ENCODE results near the gene TLK2.

Gene TLK2

GRCh38 chr17:62565817-62566216 lies 87.2 kb downstream of the TLK2 start:
- H3K27me3 ChIP-seq (ENCODE audit: insufficient read depth, low read depth, severe bottlenecking), result no peaks in the 10 kb centered on the region
- no peaks in the 10 kb centered on the region for H3K9me3 ChIP-seq (ENCODE audit: severe bottlenecking)
- no peak overlapping the region for H3K27ac ChIP-seq
- no peak overlapping the region for H3K4me3 ChIP-seq (ENCODE audit: low read depth, low read length)
- TF ChIP-seq CTCF (IDR thresholded peaks at IDR 0.05; ENCODE audit: low read depth, low read length), result no peak
- no peak for DNase-seq
- H3K36me3 ChIP-seq, result peaks cover 69% of the 10 kb centered on the region

GRCh38 chr17:62566996-62567578 lies 88.5 kb downstream of the TLK2 start:
- Histone ChIP-seq H3K36me3 (peaks cover 59% of the 10 kb centered on the region), H3K27ac (no peak overlapping the region), H3K9me3 (ENCODE audit: severe bottlenecking) (no peaks in the 10 kb centered on the region), H3K4me3 (ENCODE audit: low read depth, low read length) (no peak overlapping the region), H3K27me3 (ENCODE audit: insufficient read depth, low read depth, severe bottlenecking) (no peaks in the 10 kb centered on the region)
- TF ChIP-seq CTCF (IDR thresholded peaks at IDR 0.05; ENCODE audit: low read depth, low read length), result no peak
- DNase-seq, result no peak

GRCh38 chr17:62572488-62572887 lies 93.9 kb downstream of the TLK2 start:
- no peak overlapping the region for H3K27ac ChIP-seq
- TF ChIP-seq CTCF (IDR thresholded peaks at IDR 0.05; ENCODE audit: low read depth, low read length), result no peak
- no peak overlapping the region for H3K4me3 ChIP-seq (ENCODE audit: low read depth, low read length)
- peaks cover 59% of the 10 kb centered on the region for H3K36me3 ChIP-seq
- DNase-seq, result no peak
- no peaks in the 10 kb centered on the region for H3K27me3 ChIP-seq (ENCODE audit: insufficient read depth, low read depth, severe bottlenecking)
- no peaks in the 10 kb centered on the region for H3K9me3 ChIP-seq (ENCODE audit: severe bottlenecking)

- no peak for TF ChIP-seq CTCF (IDR thresholded peaks at IDR 0.05; ENCODE audit: low read depth, low read length)
- no peak for DNase-seq
- H3K9me3 ChIP-seq (ENCODE audit: severe bottlenecking), result no peaks in the 10 kb centered on the region
Observed at GRCh38 chr17:62572888-62573401, 94.3 kb downstream of the TLK2 start.

GRCh38 chr17:62573480-62574117 lies 95.0 kb downstream of the TLK2 start:
- no peak overlapping the region for H3K4me3 ChIP-seq (ENCODE audit: low read depth, low read length)
- H3K36me3 ChIP-seq, result peaks cover 65% of the 10 kb centered on the region
- no peak for TF ChIP-seq CTCF (IDR thresholded peaks at IDR 0.05; ENCODE audit: low read depth, low read length)
- no peak overlapping the region for H3K27ac ChIP-seq
- no peaks in the 10 kb centered on the region for H3K9me3 ChIP-seq (ENCODE audit: severe bottlenecking)
- H3K27me3 ChIP-seq (ENCODE audit: insufficient read depth, low read depth, severe bottlenecking), result no peaks in the 10 kb centered on the region
- no peak for DNase-seq

More at GRCh38 chr17:62572888-62573401, 94.3 kb downstream of the TLK2 start:
- H3K27ac ChIP-seq, result no peak overlapping the region
- no peak overlapping the region for H3K4me3 ChIP-seq (ENCODE audit: low read depth, low read length)
- H3K36me3 ChIP-seq, result peaks cover 62% of the 10 kb centered on the region
- no peaks in the 10 kb centered on the region for H3K27me3 ChIP-seq (ENCODE audit: insufficient read depth, low read depth, severe bottlenecking)

All from WERI-Rb-1 (cell line).